Measurements from ENCODE around the gene ARHGEF6. TPM values are rescaled to one million over a fixed set of nuclear protein-coding genes. Genes with fewer than 3 reads are reported as not detected.
"Not testable (repeated sequence)": the region's sequence is repeated elsewhere in the genome, so short reads cannot be mapped to it uniquely, and the experiment has no call there.

The ARHGEF6 gene
- total RNA-seq = 162 and 164 TPM in 2 replicates

- intact Hi-C loops (cut with micrococcal nuclease) = loop anchor here (1.0 to 5.0 kb wide), 4 partner anchors 30 to 147 kb away; partner anchors contain the start of gene RBMX
Measured at GRCh38 chrX:136780763-136781162, at the start of gene ARHGEF6. Gene ARHGEF6 (minus strand): TSS chrX:136780932. CDS start chrX:136780882, 50 bp downstream.

GRCh38 chrX:136829413-136829812 lies 48.7 kb upstream of the ARHGEF6 start:
- intact Hi-C loops (cut with micrococcal nuclease) = no loop called here

GRCh38 chrX:136828830-136829229 lies 48.1 kb upstream of the ARHGEF6 start:
- intact Hi-C loops (cut with micrococcal nuclease) = no loop called here

GRCh38 chrX:136827026-136827425 lies 46.3 kb upstream of the ARHGEF6 start:
- intact Hi-C loops (cut with micrococcal nuclease) = no loop called here

GRCh38 chrX:136825771-136826170 lies 45.0 kb upstream of the ARHGEF6 start:
- intact Hi-C loops (cut with micrococcal nuclease) = no loop called here

- intact Hi-C loops (cut with micrococcal nuclease) = no loop called here
Measured at GRCh38 chrX:136823175-136823574, 42.4 kb upstream of the ARHGEF6 start.

GRCh38 chrX:136822337-136823095 lies 41.8 kb upstream of the ARHGEF6 start:
- intact Hi-C loops (cut with micrococcal nuclease) = no loop called here

- intact Hi-C loops (cut with micrococcal nuclease) = not testable (repeated sequence)
Measured at GRCh38 chrX:136819756-136820155, 39.0 kb upstream of the ARHGEF6 start.

- intact Hi-C loops (cut with micrococcal nuclease) = no loop called here
Measured at GRCh38 chrX:136819031-136819703, 38.4 kb upstream of the ARHGEF6 start.

- intact Hi-C loops (cut with micrococcal nuclease) = no loop called here
Measured at GRCh38 chrX:136816975-136817374, 36.2 kb upstream of the ARHGEF6 start.

GRCh38 chrX:136814847-136815750 lies 34.4 kb upstream of the ARHGEF6 start:
- intact Hi-C loops (cut with micrococcal nuclease) = loop anchor here (5.0 kb wide), 1 partner anchor 32 kb away; no protein-coding TSS in a partner anchor

GRCh38 chrX:136812286-136812685 lies 31.6 kb upstream of the ARHGEF6 start:
- intact Hi-C loops (cut with micrococcal nuclease) = loop anchor here (5.0 kb wide), 1 partner anchor 35 kb away; no protein-coding TSS in a partner anchor

- intact Hi-C loops (cut with micrococcal nuclease) = loop anchor here (2.0 to 5.0 kb wide), 2 partner anchors 30 to 37 kb away; partner anchors contain the start of gene ARHGEF6
Measured at GRCh38 chrX:136810493-136810892, 29.8 kb upstream of the ARHGEF6 start.

GRCh38 chrX:136806891-136807410 lies 26.2 kb upstream of the ARHGEF6 start:
- intact Hi-C loops (cut with micrococcal nuclease) = no loop called here

- intact Hi-C loops (cut with micrococcal nuclease) = no loop called here
Measured at GRCh38 chrX:136802515-136802914, 21.8 kb upstream of the ARHGEF6 start.

- intact Hi-C loops (cut with micrococcal nuclease) = no loop called here
Measured at GRCh38 chrX:136797787-136798186, 17.1 kb upstream of the ARHGEF6 start.

- intact Hi-C loops (cut with micrococcal nuclease) = not testable (repeated sequence)
Measured at GRCh38 chrX:136795132-136795531, 14.4 kb upstream of the ARHGEF6 start.

GRCh38 chrX:136794660-136795059 lies 13.9 kb upstream of the ARHGEF6 start:
- intact Hi-C loops (cut with micrococcal nuclease) = not testable (repeated sequence)

GRCh38 chrX:136794080-136794479 lies 13.3 kb upstream of the ARHGEF6 start:
- intact Hi-C loops (cut with micrococcal nuclease) = no loop called here

- intact Hi-C loops (cut with micrococcal nuclease) = no loop called here
Measured at GRCh38 chrX:136789856-136790255, 9.1 kb upstream of the ARHGEF6 start.

- intact Hi-C loops (cut with micrococcal nuclease) = loop anchor here (5.0 kb wide), 2 partner anchors 37 to 143 kb away; no protein-coding TSS in a partner anchor
Measured at GRCh38 chrX:136784231-136784630, 3.5 kb upstream of the ARHGEF6 start.
